ENCODE results near the gene PLD4.

The PLD4 gene

GRCh38 chr14:104975481-104976197 is 51.0 kb downstream of the PLD4 start:
- no peak for DNase-seq (ENCODE audit: low spot score)

GRCh38 chr14:104976198-104977007 is 51.7 kb downstream of the PLD4 start:
- peak; percentile 70 for DNase-seq (ENCODE audit: low spot score)

- DNase-seq (ENCODE audit: low spot score), result no peak
Measured at GRCh38 chr14:104977008-104977680, 52.5 kb downstream of the PLD4 start.

- peak; percentile 79 for DNase-seq (ENCODE audit: low spot score)
Measured at GRCh38 chr14:104977681-104978653, 53.3 kb downstream of the PLD4 start, which contains the start of gene AHNAK2. Gene AHNAK2, minus strand, starts transcription at chr14:104978374. Its CDS starts 137 bp downstream, at chr14:104978237.

- no peak for DNase-seq (ENCODE audit: low spot score)
Measured at GRCh38 chr14:104978746-104979691, 54.3 kb downstream of the PLD4 start.

GRCh38 chr14:104979758-104980610 is 55.3 kb downstream of the PLD4 start:
- no peak for DNase-seq (ENCODE audit: low spot score)

GRCh38 chr14:104980611-104981531 is 56.2 kb downstream of the PLD4 start:
- DNase-seq (ENCODE audit: low spot score), result no peak

GRCh38 chr14:104981699-104982541 is 57.2 kb downstream of the PLD4 start:
- no peak for DNase-seq (ENCODE audit: low spot score)

- no peak for DNase-seq (ENCODE audit: low spot score)
Measured at GRCh38 chr14:104982548-104983230, 58.0 kb downstream of the PLD4 start.
